HepG2 (cell line): ENCODE results near the gene PCNA. TPM values are rescaled to one million over a fixed set of nuclear protein-coding genes. Genes with fewer than 3 reads are reported as not detected.

Experiments
- ARNT2 ChIP-seq: sonication (generic); formaldehyde crosslinking; IDR thresholded peaks from 2 replicates; pipeline ENCODE4 v1.8.0; 2022; ENCODE audit warnings: mild to moderate bottlenecking, low read depth, missing genetic modification reagents, moderate library complexity
- DNMT1 ChIP-seq: sonication (generic); formaldehyde crosslinking; IDR thresholded peaks from 2 replicates; pipeline ENCODE4 v1.5.1; 2020; ENCODE audit warnings: mild to moderate bottlenecking, missing genetic modification reagents
- EHMT2 ChIP-seq: fragments of 200-600 bp; sonication (generic); IDR thresholded peaks from 2 replicates; pipeline ENCODE4 v1.7.0; 2017; ENCODE audit warnings: antibody characterized with exemption, low read depth, low read length, borderline replicate concordance
- GATA4 ChIP-seq: sonication (generic); IDR thresholded peaks from 2 replicates; pipeline ENCODE4 v1.6.1; 2016; ENCODE audit warnings: antibody characterized with exemption, low read depth, borderline replicate concordance
- HDAC1 ChIP-seq: sonication (generic); formaldehyde crosslinking; IDR thresholded peaks from 2 replicates; pipeline ENCODE4 v1.5.1; 2020; ENCODE audit warnings: mild to moderate bottlenecking, missing genetic modification reagents
- KDM2A ChIP-seq: sonication (generic); formaldehyde crosslinking; IDR thresholded peaks from 2 replicates; pipeline ENCODE4 v1.4.0; 2020; ENCODE audit warnings: low read depth, missing genetic modification reagents, borderline replicate concordance
- KLF11 ChIP-seq: IDR thresholded peaks from 2 replicates; pipeline ENCODE4 v1.6.1; 2016; ENCODE audit warnings: missing compliant biosample characterization
- KLF12 ChIP-seq: sonication (generic); formaldehyde crosslinking; IDR thresholded peaks from 2 replicates; pipeline ENCODE4 v1.4.0; 2020; ENCODE audit warnings: missing genetic modification reagents, borderline replicate concordance
- LCORL ChIP-seq, 2 experiments: fragments of 450-650 bp in 1 of 2; sonication (generic) in 1 of 2; formaldehyde crosslinking in 1 of 2; IDR thresholded peaks; 2 replicates each; pipeline versions ENCODE4 v1.5.0 to v1.6.1; 2017 to 2020; ENCODE audit warnings: antibody characterized with exemption in 1 of 2, missing genetic modification reagents in 1 of 2
- MAZ ChIP-seq, 2 experiments: sonication (generic) in 1 of 2; formaldehyde crosslinking in 1 of 2; IDR thresholded peaks; 2 replicates each; pipeline versions ENCODE4 v1.5.0 to v1.6.1; 2012 to 2020; ENCODE audit warnings: low read depth in 2 of 2, mild to moderate bottlenecking in 2 of 2, borderline replicate concordance in 1 of 2, improper control_type of control experiment in 1 of 2, low read length in 1 of 2, missing genetic modification reagents in 1 of 2, moderate library complexity in 1 of 2
- MIER3 ChIP-seq: IDR thresholded peaks from 2 replicates; pipeline ENCODE4 v1.6.1; 2016; ENCODE audit warnings: missing compliant biosample characterization, borderline replicate concordance
- MZF1 ChIP-seq: sonication (generic); formaldehyde crosslinking; IDR thresholded peaks from 2 replicates; pipeline ENCODE4 v1.8.1; 2023; ENCODE audit warnings: mild to moderate bottlenecking, missing genetic modification reagents, borderline replicate concordance
- RXRA ChIP-seq: sonication (generic); formaldehyde crosslinking; IDR thresholded peaks from 2 replicates; pipeline ENCODE4 v1.5.1; 2020; ENCODE audit warnings: missing genetic modification reagents
- SCMH1 ChIP-seq: sonication (generic); formaldehyde crosslinking; IDR thresholded peaks from 2 replicates; pipeline ENCODE4 v1.9.0; 2021; ENCODE audit warnings: missing genetic modification reagents, mild to moderate bottlenecking, borderline replicate concordance
- TCF7 ChIP-seq: sonication (generic); IDR thresholded peaks from 2 replicates; pipeline ENCODE4 v1.6.1; 2016; ENCODE audit warnings: antibody characterized with exemption, low read depth
- XBP1 ChIP-seq: sonication (generic); formaldehyde crosslinking; IDR thresholded peaks from 2 replicates; pipeline ENCODE4 v1.5.0; 2020; ENCODE audit warnings: missing genetic modification reagents
- ZFAT ChIP-seq: sonication (generic); formaldehyde crosslinking; conservative IDR thresholded peaks from 2 replicates; pipeline ENCODE4 v1.8.1; 2023; ENCODE audit warnings: missing genetic modification reagents, inconsistent platforms
- ZFP36L1 ChIP-seq: sonication (generic); formaldehyde crosslinking; IDR thresholded peaks from 2 replicates; pipeline ENCODE4 v1.8.0; 2022; ENCODE audit warnings: mild to moderate bottlenecking, missing genetic modification reagents, moderate library complexity
- ZNF431 ChIP-seq: sonication (generic); formaldehyde crosslinking; IDR thresholded peaks from 2 replicates; pipeline ENCODE4 v1.9.0; 2022; ENCODE audit warnings: missing genetic modification reagents, low read depth, mild to moderate bottlenecking, borderline replicate concordance
- ZNF550 ChIP-seq: sonication (generic); formaldehyde crosslinking; IDR thresholded peaks from 2 replicates; pipeline ENCODE4 v1.4.0; 2020; ENCODE audit warnings: mild to moderate bottlenecking, missing genetic modification reagents, borderline replicate concordance
- ZNF598 ChIP-seq: sonication (generic); formaldehyde crosslinking; IDR thresholded peaks from 2 replicates; pipeline ENCODE4 v1.5.1; 2020; ENCODE audit warnings: mild to moderate bottlenecking, missing genetic modification reagents, borderline replicate concordance
- ZNF766 ChIP-seq: sonication (generic); formaldehyde crosslinking; IDR thresholded peaks from 2 replicates; pipeline ENCODE4 v1.5.0; 2020; ENCODE audit warnings: missing genetic modification reagents, borderline replicate concordance
- ZNF878 ChIP-seq: sonication (generic); formaldehyde crosslinking; IDR thresholded peaks from 2 replicates; pipeline ENCODE4 v1.8.1; 2023; ENCODE audit warnings: mild to moderate bottlenecking, missing genetic modification reagents, moderate library complexity
- ZNF879 ChIP-seq: sonication (generic); formaldehyde crosslinking; IDR thresholded peaks from 2 replicates; pipeline ENCODE4 v1.8.1; 2023; ENCODE audit warnings: missing genetic modification reagents
- polyA plus RNA-seq, 8 experiments: library from polyadenylated mRNA; depleted of rRNA in 3 of 8; stranded (reverse) in 7 of 8; unstranded in 1 of 8; fragments of >200 nt; fragmentation: Illumina TruSeq in 4 of 8; extraction: Trizol in 4 of 8; gene quantifications; 2 replicates each; pipeline versions ENCODE4 v1.2.1 to v1.2.3, GENCODE V29; 2011 to 2016; ENCODE audit warnings: low read depth in 4 of 8, missing spikeins in 1 of 8, mixed read lengths in 1 of 8; ENCODE audit not compliant: insufficient read depth in 1 of 8
- total RNA-seq, 5 experiments: library from RNA; depleted of rRNA; stranded (reverse); fragments of >200 nt; fragmentation: Illumina TruSeq; extraction: Trizol; gene quantifications; 2 replicates each; pipeline ENCODE4 v1.2.3, GENCODE V29; 2016; ENCODE audit warnings: low read depth in 1 of 5
- TF ChIP-seq, protein P1 (sequence below): IDR thresholded peaks from 2 replicates; pipeline ENCODE4 v1.6.1; 2016; ENCODE audit warnings: mild to moderate bottlenecking, missing biosample characterization, missing genetic modification reagents
- TF ChIP-seq, protein P2 (sequence below): sonication (generic); formaldehyde crosslinking; IDR thresholded peaks from 2 replicates; pipeline ENCODE4 v1.4.0; 2020; ENCODE audit warnings: mild to moderate bottlenecking, missing genetic modification reagents

The PCNA gene
- total and polyA plus RNA-seq, 2 of the 13 experiments (the other 11 are each of a cell fraction or from before 2014, with no cell fraction given), result 229 to 655 TPM

- 0 out of 2 replicates have a peak, but pooled peaks have one; percentile 82 for TF ChIP-seq ZFP36L1
- TF ChIP-seq XBP1 (CRISPR knock-in tag), result no peak
- peak; percentile 90 for TF ChIP-seq KLF12 (CRISPR knock-in tag)
- no peak for TF ChIP-seq SCMH1 (CRISPR knock-in tag)
- TF ChIP-seq RXRA, result peak; percentile 74
- no peak; the same call in 1 of the 2 replicates for TF ChIP-seq MAZ (IDR thresholded peaks at IDR 0.05; ENCODE audit: borderline replicate concordance, low read depth, low read length)
- TF ChIP-seq MAZ (CRISPR knock-in tag; IDR thresholded peaks at IDR 0.05; ENCODE audit: low read depth), result peak; percentile 66
- TF ChIP-seq DNMT1 (CRISPR knock-in tag), result no peak
- TF ChIP-seq ZNF766 (CRISPR knock-in tag), result peak; percentile 37; the same call in 1 of the 2 replicates
- no peak for TF ChIP-seq ZNF431
- TF ChIP-seq EHMT2, result peak; percentile 91
- no peak for TF ChIP-seq ZFAT
- peak; percentile 64; the same call in 1 of the 2 replicates for TF ChIP-seq ZNF878 (CRISPR knock-in tag)
- TF ChIP-seq GATA4, result no peak; the same call in 1 of the 2 replicates
- TF ChIP-seq TCF7, result no peak
- peak; percentile 52; the same call in 1 of the 2 replicates for TF ChIP-seq KDM2A (CRISPR knock-in tag)
- TF ChIP-seq ZNF598 (CRISPR knock-in tag), result peak; percentile 94; the same call in 1 of the 2 replicates
- peak; percentile 55; the same call in 1 of the 2 replicates for TF ChIP-seq MZF1 (CRISPR knock-in tag)
- peak; percentile 28; the same call in 1 of the 2 replicates for TF ChIP-seq KLF11 (CRISPR knock-in tag)
- TF ChIP-seq ARNT2 (CRISPR knock-in tag), result peak; percentile 11; the same call in 1 of the 2 replicates
- peak; percentile 41; the same call in 1 of the 2 replicates for TF ChIP-seq LCORL (IDR thresholded peaks at IDR 0.05)
- peak; percentile 71; the same call in 1 of the 2 replicates for TF ChIP-seq LCORL (CRISPR knock-in tag; IDR thresholded peaks at IDR 0.05)
- peak; percentile 94 for TF ChIP-seq HDAC1
- TF ChIP-seq, protein P1, sequence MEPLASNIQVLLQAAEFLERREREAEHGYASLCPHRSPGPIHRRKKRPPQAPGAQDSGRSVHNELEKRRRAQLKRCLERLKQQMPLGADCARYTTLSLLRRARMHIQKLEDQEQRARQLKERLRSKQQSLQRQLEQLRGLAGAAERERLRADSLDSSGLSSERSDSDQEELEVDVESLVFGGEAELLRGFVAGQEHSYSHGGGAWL (CRISPR knock-in tag), result peak; percentile 69
- no peak for TF ChIP-seq ZNF879
- TF ChIP-seq MIER3 (CRISPR knock-in tag), result peak; percentile 35; the same call in 1 of the 2 replicates
- no peak for TF ChIP-seq ZNF550 (CRISPR knock-in tag)
- TF ChIP-seq, protein P2, sequence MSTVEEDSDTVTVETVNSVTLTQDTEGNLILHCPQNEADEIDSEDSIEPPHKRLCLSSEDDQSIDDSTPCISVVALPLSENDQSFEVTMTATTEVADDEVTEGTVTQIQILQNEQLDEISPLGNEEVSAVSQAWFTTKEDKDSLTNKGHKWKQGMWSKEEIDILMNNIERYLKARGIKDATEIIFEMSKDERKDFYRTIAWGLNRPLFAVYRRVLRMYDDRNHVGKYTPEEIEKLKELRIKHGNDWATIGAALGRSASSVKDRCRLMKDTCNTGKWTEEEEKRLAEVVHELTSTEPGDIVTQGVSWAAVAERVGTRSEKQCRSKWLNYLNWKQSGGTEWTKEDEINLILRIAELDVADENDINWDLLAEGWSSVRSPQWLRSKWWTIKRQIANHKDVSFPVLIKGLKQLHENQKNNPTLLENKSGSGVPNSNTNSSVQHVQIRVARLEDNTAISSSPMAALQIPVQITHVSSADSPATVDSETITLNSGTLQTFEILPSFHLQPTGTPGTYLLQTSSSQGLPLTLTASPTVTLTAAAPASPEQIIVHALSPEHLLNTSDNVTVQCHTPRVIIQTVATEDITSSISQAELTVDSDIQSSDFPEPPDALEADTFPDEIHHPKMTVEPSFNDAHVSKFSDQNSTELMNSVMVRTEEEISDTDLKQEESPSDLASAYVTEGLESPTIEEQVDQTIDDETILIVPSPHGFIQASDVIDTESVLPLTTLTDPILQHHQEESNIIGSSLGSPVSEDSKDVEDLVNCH (CRISPR knock-in tag), result no peak
Measured at GRCh38 chr20:5150226-5151076, 30.7 kb upstream of the PCNA start (continued).
